ENCODE data around the gene SAG. TPM values are rescaled to one million over a fixed set of nuclear protein-coding genes. Genes with fewer than 3 reads are reported as not detected.
A peak's percentile ranks its signal among the peaks of the same experiment; 100 is the strongest.

Gene SAG

DNA sequence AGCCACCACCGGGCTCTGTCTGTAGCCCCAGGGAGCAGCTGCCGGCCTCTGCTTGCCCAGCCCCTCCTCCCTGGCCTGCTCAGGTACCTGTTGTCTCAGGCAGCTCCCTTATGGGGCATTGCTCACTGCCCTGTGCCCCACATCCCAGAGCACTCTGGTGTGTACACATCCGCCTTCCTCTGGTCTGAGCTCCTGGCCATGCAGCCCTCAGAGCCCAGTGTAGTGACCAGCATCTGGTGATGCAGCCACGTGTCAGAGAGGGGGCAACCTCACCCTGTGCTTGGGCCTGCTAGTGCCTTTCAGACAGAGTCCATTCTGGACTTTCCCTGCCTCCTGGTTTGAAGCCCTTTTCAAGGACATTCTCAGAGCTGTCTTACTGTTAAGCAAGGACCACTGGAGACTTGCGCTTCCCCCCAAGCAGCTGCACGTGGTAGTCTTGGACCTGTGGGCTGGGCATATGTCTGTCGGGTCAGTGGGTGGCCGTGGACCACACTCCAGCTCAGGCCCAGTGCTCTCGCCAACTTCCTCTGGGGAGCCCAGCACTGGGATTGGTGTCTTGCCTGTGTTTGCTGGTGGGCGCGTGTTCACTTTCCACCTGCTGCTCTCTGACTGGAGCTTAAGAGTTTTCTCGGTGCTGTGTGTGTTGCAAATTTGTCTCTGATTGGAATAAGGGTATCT, 77.3 kb downstream of the SAG start:
- Histone ChIP-seq H3K9ac (ENCODE audit: low read depth, low read length) (no peak overlapping the region), H3K4me2 (ENCODE audit: low read length) (no peak overlapping the region), H3K4me1 (ENCODE audit: control insufficient read depth, insufficient read depth, low read length) (peaks cover 30% of the 10 kb centered on the region), H3K36me3 (ENCODE audit: insufficient read depth, low read length) (peaks cover 2% of the 10 kb centered on the region), H3K27me3 (ENCODE audit: control insufficient read depth, insufficient read depth, low read length) (no peaks in the 10 kb centered on the region), H3K4me3 (ENCODE audit: low read length) (no peak overlapping the region), H3K9me3 (replicated peaks; ENCODE audit: low read length) (no peaks in the 10 kb centered on the region)

GRCh38 chr2:233385489-233386044, 78.0 kb downstream of the SAG start:
- no peak overlapping the region for H3K9ac ChIP-seq (ENCODE audit: low read depth, low read length)
- H3K27me3 ChIP-seq (ENCODE audit: control insufficient read depth, insufficient read depth, low read length) = no peaks in the 10 kb centered on the region
- H3K4me2 ChIP-seq (ENCODE audit: low read length) = no peak overlapping the region
- H3K36me3 ChIP-seq (ENCODE audit: insufficient read depth, low read length) = peaks cover 6% of the 10 kb centered on the region
- H3K4me1 ChIP-seq (ENCODE audit: control insufficient read depth, insufficient read depth, low read length) = peaks cover 30% of the 10 kb centered on the region
- no peaks in the 10 kb centered on the region for H3K9me3 ChIP-seq (replicated peaks; ENCODE audit: low read length)
- no peak overlapping the region for H3K4me3 ChIP-seq (ENCODE audit: low read length)

- Histone ChIP-seq H3K27me3 (ENCODE audit: control insufficient read depth, insufficient read depth, low read length) (no peaks in the 10 kb centered on the region), H3K9me3 (replicated peaks; ENCODE audit: low read length) (no peaks in the 10 kb centered on the region), H3K9ac (ENCODE audit: low read depth, low read length) (peak overlapping the region; percentile 64), H3K4me3 (ENCODE audit: low read length) (peak overlapping the region; percentile 15), H3K4me2 (ENCODE audit: low read length) (peak overlapping the region; percentile 76), H3K36me3 (ENCODE audit: insufficient read depth, low read length) (peaks cover 6% of the 10 kb centered on the region), H3K4me1 (ENCODE audit: control insufficient read depth, insufficient read depth, low read length) (peaks cover 30% of the 10 kb centered on the region)
These were observed 78.9 kb downstream of the SAG start for GRCh38 chr2:233386382-233387041.

DNA sequence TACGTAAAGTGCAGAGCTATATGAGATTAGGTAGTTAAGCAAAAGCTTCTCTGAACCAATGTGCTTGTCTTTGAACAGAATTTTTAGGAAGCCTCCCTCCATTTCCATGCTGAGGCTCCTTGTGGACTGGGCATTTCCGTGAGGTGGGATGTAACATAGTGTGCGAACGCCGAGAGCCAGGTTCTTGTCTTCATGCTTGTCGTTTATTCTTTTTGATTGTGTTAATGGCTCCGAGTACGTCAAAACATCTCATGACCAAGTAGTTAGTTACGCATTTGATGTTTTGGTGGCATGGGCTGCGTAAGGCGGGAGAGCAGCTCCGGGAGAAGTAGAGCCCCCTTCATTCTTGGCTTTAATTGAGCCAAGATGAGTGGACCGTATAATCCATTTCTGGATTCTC, 79.6 kb downstream of the SAG start:
- Histone ChIP-seq H3K9me3 (replicated peaks; ENCODE audit: low read length) (no peaks in the 10 kb centered on the region), H3K4me1 (ENCODE audit: control insufficient read depth, insufficient read depth, low read length) (peaks cover 30% of the 10 kb centered on the region), H3K9ac (ENCODE audit: low read depth, low read length) (peak overlapping the region; percentile 64), H3K4me3 (ENCODE audit: low read length) (peak overlapping the region; percentile 8), H3K4me2 (ENCODE audit: low read length) (peak overlapping the region; percentile 76), H3K27me3 (ENCODE audit: control insufficient read depth, insufficient read depth, low read length) (no peaks in the 10 kb centered on the region), H3K36me3 (ENCODE audit: insufficient read depth, low read length) (peaks cover 6% of the 10 kb centered on the region)

DNA sequence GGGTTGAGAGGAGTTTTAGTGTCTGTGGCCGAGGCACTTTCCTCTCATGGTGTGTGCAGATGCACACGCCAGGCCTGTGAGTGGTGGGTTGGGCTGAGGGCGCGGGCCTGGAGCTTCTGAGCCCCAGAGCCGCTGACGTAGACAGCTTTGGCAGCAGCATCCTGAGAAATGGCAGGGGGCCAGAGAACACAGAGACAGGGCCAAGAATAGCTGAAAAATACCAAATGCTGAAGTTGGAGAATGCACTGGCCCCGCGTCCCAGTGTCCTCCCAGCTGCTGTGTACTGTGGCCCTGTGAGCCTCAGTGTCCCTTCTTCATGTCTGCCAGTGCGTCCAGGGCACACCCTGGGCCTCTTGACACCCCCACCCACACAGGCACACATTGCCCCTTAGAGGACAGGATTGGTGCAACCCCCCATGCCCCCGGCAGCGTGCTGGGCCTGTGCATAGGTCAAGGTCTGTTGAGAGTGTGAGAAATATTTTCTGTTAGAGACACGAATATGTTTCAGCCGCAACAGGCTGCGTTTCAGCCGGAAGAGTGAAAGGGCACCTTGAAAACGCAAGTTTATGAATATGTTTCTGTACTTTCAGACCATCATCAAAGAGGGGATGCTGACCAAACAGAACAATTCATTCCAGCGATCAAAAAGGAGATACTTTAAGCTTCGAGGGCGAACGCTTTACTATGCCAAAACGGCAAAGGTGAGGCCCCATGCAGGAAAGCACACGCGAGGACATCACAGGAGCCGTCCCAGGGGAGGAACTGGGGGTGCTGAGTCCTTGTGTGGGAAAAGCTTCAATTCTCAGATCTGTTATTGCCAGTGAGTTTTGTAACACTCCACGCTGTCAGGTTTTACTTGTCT, 80.3 kb downstream of the SAG start:
- peaks cover 30% of the 10 kb centered on the region for H3K4me1 ChIP-seq (ENCODE audit: control insufficient read depth, insufficient read depth, low read length)
- peak overlapping the region; percentile 40 for H3K4me3 ChIP-seq (ENCODE audit: low read length)
- H3K27me3 ChIP-seq (ENCODE audit: control insufficient read depth, insufficient read depth, low read length) = no peaks in the 10 kb centered on the region
- H3K4me2 ChIP-seq (ENCODE audit: low read length) = peak overlapping the region; percentile 76
- no peaks in the 10 kb centered on the region for H3K9me3 ChIP-seq (replicated peaks; ENCODE audit: low read length)
- H3K36me3 ChIP-seq (ENCODE audit: insufficient read depth, low read length) = peaks cover 6% of the 10 kb centered on the region
- H3K9ac ChIP-seq (ENCODE audit: low read depth, low read length) = peak overlapping the region; percentile 68

GRCh38 chr2:233389601-233390125, 82.0 kb downstream of the SAG start:
- Histone ChIP-seq H3K4me2 (ENCODE audit: low read length) (no peak overlapping the region), H3K4me3 (ENCODE audit: low read length) (no peak overlapping the region), H3K9me3 (replicated peaks; ENCODE audit: low read length) (no peaks in the 10 kb centered on the region), H3K36me3 (ENCODE audit: insufficient read depth, low read length) (peaks cover 6% of the 10 kb centered on the region), H3K27me3 (ENCODE audit: control insufficient read depth, insufficient read depth, low read length) (no peaks in the 10 kb centered on the region), H3K4me1 (ENCODE audit: control insufficient read depth, insufficient read depth, low read length) (peaks cover 30% of the 10 kb centered on the region), H3K9ac (ENCODE audit: low read depth, low read length) (no peak overlapping the region)

- no peaks in the 10 kb centered on the region for H3K36me3 ChIP-seq (ENCODE audit: insufficient read depth, low read length)
- no peaks in the 10 kb centered on the region for H3K4me1 ChIP-seq (ENCODE audit: control insufficient read depth, insufficient read depth, low read length)
- no peak overlapping the region for H3K9ac ChIP-seq (ENCODE audit: low read depth, low read length)
These were observed 88.1 kb downstream of the SAG start for GRCh38 chr2:233395687-233396086.

More at GRCh38 chr2:233395687-233396086, 88.1 kb downstream of the SAG start:
- Histone ChIP-seq H3K27me3 (ENCODE audit: control insufficient read depth, insufficient read depth, low read length) (no peaks in the 10 kb centered on the region), H3K4me2 (ENCODE audit: low read length) (no peak overlapping the region), H3K4me3 (ENCODE audit: low read length) (no peak overlapping the region), H3K9me3 (replicated peaks; ENCODE audit: low read length) (no peaks in the 10 kb centered on the region)

Small RNA genes lying within 50 kb of the gene (small RNA-seq; reads per million reads assigned to genes)
- gene RF00019 (not detected), gene SCARNA5 (89.2 reads per million, percentile 97 among the genes with 10 or more reads in this experiment), gene SCARNA6 (23.9 reads per million, percentile 94 among the genes with 10 or more reads in this experiment)
